GM19372 (cell line): ENCODE results near the gene MATN1.

ENCODE experiments used
- ATAC-seq: cut with Tn5 transposase; IDR thresholded peaks from one replicate; pipeline ENCODE4 v1.9.1; 2021; ENCODE audit warnings: mild to moderate bottlenecking, low read depth, moderate library complexity; ENCODE audit not compliant: unreplicated experiment

MATN1 gene

DNA sequence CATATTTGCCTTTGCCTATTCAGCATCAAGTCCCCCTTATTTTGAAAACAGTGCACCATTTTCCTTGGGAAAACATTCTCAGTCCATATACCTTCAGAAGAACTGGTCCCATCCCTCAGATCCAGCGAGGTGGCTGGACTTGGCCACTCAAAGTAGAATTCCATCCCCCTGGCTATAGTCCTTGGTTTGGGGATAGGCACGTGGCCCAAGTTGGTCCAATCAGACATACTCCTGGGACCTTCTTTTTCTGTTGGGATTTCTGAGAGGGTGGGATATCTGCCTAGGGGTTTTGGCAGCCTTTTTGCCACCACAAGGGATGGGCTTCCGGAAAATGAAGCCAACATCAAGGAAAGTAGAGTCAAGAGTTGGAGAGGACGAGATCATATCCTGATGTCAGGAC lies 10.7 kb upstream of the MATN1 start:
- no peak for ATAC-seq

DNA sequence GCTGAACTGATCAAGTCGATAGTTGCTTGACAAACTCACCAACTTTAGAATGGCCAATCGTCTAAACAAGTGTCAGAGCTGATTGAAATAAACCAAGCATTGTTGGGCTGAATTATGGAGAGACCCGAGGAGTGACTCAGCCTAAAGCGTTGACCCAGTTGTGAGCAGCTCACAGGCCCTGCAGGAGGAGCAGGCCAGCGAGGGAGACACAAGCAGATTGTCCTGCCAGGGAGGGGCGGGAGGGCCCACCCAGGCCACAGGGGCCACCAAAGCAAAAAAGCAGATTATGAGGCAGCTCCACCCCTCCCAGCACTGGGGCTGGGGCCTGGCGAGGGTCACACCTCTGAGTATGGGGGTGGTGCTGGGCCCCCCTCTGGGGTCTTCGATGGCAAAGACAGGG lies 10.1 kb upstream of the MATN1 start:
- no peak for ATAC-seq

DNA sequence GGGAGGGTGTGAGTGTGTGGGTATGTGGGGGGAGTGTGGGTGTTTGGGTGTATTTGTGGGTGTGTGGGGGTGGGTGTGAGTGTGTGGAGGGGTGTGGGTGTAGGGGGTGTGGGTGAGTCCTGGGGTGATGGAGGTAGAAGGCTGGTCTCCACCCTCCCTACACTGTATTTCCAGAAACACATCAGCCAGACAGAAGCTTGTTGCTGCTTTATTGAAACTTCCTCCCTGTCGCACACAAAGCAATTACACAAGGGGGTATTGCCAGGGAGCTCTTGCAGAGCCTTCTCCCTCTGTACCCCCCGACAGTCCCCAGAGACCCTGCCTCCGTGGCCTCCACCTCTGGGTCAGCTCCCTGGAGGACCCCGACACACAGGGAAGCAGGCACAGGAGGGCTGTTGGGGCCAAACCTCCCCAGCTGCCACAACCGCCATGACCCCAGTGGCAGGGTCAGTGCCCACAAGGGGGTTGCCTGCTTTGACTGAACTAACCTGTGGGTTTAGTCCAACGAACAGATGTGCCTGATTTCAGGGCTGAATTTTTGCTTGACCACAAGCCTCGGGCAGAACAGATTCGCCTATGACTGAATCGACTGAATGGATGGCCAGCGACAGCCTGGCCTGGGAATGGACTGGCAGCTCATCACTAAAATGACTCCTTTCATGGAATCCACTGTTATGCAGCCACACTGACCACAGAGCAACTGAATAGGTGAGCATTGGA lies 9.1 kb upstream of the MATN1 start:
- ATAC-seq, result no peak

DNA sequence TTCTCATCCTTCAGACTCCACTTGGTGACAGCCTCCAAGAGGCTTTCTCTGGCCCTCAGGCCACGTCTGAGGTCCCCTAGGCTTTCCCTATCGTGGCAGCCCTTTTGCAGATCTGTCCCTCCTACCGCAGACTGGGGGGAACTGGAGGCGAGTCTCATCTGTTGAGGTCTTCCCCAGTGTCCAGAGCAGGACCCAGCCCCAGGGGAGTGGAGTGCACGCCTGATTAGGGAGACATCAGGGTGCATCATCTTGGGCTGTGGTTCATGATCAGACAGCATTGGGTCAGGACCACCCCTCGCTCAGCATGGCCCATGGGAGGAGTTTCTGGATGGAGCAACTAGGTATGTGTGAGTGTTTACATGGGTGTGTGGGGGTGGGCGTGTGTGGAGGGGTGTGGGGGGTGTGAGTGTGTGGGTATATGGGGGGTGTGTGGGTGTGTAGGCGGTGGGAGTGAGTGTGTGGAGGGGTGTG lies 8.5 kb upstream of the MATN1 start:
- ATAC-seq, result no peak

DNA sequence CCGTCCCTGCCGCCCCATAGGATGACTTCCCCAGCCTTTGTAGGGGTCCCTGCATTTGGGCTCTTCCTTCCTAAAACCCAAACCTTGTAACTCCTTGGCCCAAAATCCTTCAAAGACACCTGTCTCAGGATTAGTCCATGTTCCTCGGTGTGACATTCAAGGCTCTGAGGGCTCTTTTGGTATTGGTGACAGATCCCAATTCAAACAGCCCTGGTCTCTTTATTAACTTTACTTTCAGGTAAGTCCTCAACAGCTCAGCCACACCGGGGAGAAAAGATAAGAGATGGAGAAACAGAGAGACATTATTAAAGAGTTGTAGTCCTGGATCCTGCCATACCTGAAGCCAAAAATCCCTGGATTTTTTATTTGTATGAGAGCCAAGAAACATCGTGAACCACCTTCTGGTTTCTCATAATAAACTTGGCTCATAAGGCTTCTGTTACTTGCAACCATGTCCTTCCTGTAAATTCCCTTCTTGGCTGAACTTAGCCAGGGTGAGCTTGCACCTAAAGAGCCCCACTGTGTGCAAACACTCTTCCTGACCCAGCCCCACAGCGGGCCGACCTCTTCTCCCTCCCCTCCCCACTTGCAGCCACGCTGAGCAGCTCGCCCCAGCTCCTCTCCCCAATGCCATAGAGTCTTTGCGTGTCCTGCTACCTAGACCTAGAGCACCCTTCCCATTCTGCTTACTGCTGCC lies 7.9 kb upstream of the MATN1 start:
- no peak for ATAC-seq

DNA sequence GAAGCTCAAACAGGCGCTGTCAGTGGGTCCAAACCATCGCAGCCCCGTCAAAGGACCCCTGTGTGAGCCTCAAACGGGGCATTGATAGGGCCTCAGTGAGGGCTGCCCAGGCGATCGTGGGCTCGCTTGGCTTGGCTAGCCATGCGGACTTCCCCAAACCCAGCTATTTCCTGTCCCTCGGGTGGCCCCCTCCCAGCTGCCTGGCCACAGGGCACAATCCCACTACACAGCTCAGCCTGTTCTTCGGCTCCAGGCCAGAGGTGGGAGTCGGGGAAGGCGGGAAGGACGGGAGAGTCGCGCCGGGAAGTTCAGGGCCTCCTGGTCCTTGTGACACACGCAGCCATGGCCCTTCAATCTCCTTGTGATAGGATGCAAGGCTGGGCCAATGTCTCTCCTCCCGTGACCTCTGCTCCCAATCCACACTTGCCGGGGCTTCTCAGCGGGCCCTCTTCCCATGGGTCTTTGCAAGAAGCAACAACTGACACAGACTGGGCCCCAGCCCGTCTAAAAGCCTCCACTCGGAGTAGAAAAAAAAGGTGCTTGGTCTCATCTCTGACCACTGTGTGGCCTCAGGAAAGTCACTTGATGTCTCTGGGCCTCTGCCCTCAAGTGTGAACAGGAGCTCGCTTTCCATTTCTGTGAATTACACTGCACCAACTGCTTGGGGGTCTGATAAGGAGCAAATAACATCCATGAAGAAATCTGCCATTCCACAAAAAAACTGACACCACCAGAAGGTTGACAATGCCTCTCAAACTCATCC lies 7.1 kb upstream of the MATN1 start:
- no peak for ATAC-seq

GRCh38 chr1:30729901-30730300 lies 6.5 kb upstream of the MATN1 start:
- ATAC-seq, result no peak

- no peak for ATAC-seq
Observed at GRCh38 chr1:30728832-30729638, 5.7 kb upstream of the MATN1 start.

GRCh38 chr1:30728340-30728739 lies 5.0 kb upstream of the MATN1 start:
- no peak for ATAC-seq

DNA sequence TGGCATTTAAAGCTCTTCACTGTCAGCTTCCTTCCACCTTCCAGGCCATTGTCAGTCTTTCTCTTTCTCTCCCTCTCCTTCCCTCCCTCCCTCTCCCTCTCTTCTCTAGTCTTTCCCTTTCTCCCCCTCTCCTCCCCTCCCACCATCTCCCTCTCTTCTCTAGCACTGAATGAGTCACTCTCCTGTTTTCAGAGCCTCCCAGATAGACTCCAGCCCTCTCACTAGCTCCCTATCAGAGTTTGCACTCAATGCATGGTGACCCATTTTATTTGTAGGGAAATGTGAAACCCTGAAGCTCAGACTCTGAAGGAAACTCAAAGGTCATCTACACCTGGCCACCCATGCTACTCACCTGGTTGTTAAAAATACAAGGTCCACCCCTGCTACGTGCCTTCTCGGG lies 4.4 kb upstream of the MATN1 start:
- ATAC-seq, result no peak

DNA sequence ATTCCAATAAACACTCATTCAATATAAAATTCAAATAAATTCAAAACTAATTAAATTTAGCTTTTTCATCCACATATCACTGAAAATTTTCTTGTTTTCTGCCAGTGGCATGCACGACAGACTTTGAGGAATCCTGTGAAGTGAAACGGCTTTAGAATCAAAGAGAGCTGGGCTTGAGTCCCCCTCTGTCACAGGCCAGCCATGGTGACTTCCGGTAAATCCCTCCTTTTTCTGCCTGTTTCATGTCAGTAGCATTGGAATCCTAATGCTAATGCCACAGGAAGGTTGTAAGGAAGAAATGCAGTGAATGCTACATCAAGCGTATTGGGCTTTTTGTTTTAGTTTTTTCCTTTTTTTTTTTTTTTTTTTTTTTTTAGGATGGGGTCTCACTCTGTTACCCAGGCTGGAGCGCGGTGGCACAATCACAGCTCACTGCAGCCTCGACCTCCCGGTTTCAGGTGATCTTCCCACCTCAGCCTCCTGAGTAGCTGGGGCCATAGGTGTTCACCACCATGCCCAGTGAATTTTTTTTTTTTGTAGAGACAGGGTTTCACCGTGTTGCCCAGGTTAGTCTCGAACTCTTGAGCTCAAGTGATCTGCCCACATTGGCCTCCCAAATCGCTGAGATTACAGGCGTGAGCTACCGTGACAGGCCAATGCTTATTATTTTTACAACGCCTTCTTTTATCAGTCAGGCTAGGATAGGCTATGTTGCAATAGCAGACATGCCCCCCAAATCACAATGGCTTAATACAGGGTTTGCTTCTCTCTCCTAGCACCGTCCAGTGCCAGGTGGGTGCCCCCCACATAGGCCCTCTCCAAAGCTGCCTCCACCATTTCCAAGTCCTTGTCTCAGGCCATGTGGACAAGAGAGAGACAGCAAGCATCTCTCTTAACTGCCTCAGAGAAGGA lies 3.6 kb upstream of the MATN1 start:
- no peak for ATAC-seq

GRCh38 chr1:30726236-30726635 lies 2.9 kb upstream of the MATN1 start:
- ATAC-seq, result no peak

DNA sequence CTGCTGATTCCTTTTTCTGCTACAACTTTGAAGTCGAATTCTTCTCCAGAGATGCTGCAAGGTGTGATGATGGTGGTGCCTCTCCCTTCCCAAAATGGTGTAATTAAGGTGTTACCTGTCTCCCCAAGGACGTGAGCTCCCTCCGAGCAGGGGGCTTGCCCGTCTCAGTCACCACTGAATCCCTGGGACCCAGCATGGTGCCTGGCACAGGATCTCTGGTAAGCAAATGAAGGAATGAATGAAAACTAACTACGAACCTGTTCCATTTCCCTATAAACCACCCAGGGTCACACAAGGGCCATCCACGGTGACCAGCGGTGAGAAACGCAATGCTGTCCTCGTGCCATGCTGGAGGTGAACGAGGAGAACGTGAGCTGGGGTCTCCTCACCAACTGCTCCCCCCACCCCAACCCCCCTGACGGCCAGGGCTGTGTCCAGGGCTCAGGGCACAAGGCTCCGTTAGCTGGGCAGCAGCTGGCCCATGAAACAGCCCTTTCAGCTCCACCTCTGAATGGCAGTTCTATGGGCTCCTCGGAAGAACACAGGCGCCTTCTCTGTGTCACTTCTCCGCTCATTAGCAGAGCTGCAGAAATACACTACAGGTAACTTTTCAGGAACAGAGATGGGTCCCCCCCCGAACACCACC lies 2.2 kb upstream of the MATN1 start:
- no peak for ATAC-seq

- no peak for ATAC-seq
Observed at GRCh38 chr1:30724655-30725421, 1.5 kb upstream of the MATN1 start.

- no peak for ATAC-seq
Observed at GRCh38 chr1:30724175-30724574, 790 bp upstream of the MATN1 start.

DNA sequence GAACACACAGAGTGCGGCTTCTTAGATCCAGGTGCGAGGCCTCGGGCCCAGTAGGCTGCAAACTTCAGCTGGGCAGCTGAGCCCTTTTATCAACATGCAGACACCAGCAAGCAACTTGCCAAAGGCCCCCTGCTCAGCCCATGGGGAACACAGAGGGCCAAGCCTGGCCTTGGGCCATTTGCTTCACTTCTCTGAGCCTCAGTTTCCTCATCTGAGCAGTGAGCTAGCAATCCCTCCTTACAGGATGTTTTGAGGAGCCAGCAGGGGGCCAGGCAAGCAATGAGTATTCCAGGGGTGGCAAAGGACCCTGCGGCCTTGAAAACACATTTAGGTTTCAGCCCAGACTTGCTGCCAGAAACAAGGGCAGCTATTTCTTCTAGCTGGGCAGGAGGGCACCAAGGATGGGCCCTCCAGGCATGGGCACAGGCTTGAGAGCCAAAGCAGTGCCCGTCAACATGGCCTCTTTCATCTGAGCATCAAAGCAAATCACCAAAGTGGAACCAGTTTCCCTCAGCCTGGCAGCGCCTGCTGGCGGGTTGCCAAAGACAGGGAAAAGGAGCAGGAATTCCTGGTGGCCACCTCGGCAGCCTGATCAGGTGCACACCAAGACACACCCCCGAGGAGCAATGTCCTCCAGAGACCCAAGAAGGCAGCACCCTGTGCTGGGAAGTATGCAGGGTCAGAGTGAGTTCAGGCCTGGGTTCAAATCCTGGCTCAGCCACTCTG lies 1.4 kb downstream of the MATN1 start:
- ATAC-seq, result no peak

GRCh38 chr1:30721341-30721793 lies 2.0 kb downstream of the MATN1 start:
- no peak for ATAC-seq
